Measurements from ENCODE around the gene LRCH4. TPM values are rescaled to one million over a fixed set of nuclear protein-coding genes. Genes with fewer than 3 reads are reported as not detected.

Gene LRCH4, protein sequence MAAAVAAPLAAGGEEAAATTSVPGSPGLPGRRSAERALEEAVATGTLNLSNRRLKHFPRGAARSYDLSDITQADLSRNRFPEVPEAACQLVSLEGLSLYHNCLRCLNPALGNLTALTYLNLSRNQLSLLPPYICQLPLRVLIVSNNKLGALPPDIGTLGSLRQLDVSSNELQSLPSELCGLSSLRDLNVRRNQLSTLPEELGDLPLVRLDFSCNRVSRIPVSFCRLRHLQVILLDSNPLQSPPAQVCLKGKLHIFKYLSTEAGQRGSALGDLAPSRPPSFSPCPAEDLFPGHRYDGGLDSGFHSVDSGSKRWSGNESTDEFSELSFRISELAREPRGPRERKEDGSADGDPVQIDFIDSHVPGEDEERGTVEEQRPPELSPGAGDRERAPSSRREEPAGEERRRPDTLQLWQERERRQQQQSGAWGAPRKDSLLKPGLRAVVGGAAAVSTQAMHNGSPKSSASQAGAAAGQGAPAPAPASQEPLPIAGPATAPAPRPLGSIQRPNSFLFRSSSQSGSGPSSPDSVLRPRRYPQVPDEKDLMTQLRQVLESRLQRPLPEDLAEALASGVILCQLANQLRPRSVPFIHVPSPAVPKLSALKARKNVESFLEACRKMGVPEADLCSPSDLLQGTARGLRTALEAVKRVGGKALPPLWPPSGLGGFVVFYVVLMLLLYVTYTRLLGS
- 14.3 to 17.9 TPM (median 15.6 TPM) in 5 replicates for total RNA-seq (2022; extraction: Qiagen RNA extraction)

DNA sequence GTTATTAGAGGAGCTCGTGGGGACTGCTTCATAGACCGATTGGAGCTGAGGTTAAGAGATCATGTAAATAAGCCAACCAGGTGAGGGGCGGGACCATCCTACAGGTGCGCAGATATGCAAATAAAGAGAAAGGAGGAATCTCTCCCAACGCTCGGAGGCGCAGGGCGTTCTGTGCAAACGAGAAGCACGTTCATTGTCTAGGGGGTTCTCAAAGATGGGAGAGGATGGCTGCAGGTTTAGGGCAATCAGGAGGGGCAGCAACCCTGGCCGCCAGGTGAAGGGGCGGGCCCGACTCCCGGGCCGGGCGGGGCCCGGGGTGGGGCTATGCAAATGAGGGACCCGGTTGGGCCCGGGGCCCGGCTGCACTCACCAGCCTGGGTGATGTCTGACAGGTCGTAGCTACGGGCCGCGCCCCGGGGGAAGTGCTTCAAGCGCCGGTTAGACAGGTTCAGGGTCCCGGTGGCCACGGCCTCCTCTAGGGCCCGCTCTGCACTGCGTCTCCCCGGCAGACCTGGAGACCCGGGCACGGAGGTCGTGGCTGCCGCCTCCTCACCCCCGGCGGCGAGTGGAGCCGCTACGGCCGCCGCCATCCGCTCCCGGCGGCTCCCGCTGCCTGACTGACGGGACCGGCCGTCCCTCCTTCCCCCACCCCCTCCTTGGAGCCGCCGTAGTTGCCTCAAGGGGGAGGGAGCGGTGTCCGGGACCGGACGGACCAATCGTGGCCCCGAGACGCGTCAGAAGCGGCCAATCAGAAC, at the start of gene LRCH4:
Gene LRCH4 (minus strand): TSS at position 619 of the 755 bp plus-strand sequence. CDS start 29 bp downstream, at position 590.

DNA sequence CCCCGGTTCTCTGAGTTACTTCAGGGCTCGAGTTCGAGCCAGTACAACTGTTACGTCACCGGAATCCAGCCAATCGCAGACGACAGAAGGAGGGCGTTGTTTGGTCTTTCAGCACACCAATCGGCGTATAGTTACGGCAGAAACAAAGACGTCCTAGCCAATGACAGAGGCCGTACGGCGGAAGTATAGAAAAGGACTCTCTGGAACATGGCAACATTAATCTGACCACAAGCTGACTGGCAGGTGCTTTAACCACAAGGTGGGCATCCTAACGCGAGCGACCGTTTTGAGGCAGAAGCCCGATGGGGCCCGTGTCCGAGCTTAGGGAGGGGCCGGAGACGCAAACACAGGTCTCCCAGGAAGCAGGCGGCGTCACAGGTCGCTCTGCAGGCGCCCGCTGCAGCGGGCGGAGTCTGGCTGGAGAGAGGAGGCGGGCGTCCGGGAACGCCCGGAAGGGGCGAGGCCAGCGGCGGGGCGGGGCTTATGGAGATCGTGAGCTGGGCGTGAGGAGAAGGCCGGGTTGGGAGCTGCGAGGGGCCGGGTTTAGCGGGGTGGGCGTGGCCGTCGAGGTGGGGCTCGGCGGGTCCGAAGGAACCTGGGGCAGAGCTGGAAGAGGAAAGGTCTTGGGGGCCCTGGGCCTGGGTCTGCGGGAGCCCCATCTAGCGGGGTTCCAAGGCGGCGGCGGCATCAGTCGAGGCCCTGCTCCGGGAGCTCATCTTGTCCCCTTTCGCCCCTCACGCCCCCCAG, 26.2 kb upstream of the LRCH4 start, which contains the start of gene MOSPD3:
Gene MOSPD3 (plus strand): TSS at position 558 of the 747 bp plus-strand sequence. CDS start 252 bp downstream, outside the sequence.

DNA sequence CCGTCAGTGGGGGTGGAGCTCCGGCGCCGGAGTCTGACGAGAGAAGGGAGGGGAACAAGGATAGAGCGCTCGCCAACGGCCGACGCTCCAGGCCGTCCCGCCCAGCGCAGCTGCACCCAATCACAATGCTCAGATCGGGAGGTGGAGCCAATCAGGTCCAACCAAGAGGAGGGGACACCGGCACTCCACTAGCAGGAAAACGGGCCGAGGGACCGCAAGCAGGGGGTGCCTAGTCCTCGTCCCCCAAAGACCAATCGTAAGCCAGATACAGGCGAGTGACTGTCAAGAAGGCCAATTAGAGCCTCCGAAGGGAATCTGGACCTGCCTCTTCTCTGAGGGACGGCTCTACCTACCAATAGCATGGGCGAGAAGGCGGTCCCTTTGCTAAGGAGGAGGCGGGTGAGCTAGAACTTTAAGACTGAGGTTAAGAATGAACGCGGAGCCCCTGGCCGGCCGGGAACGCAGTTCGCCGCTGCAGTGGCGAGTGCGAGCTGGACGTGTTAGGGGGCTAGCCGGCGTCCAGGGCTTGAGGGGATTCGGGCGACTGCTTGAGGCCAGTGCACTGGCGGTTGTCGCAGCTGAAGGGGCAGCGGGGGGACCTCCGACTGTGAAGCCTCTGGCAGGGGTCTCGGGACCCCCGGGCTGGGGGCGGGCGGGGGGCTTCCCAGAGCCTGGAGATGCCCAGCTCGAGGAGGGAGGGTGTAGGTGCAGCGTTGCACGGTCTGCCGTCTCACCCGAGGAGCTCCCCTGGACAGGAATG, 517 bp upstream of the LRCH4 start, which contains the start of gene FBXO24:
Gene FBXO24 (plus strand): TSS at position 63 of the 760 bp plus-strand sequence. CDS start 298 bp downstream, at position 361.

DNA sequence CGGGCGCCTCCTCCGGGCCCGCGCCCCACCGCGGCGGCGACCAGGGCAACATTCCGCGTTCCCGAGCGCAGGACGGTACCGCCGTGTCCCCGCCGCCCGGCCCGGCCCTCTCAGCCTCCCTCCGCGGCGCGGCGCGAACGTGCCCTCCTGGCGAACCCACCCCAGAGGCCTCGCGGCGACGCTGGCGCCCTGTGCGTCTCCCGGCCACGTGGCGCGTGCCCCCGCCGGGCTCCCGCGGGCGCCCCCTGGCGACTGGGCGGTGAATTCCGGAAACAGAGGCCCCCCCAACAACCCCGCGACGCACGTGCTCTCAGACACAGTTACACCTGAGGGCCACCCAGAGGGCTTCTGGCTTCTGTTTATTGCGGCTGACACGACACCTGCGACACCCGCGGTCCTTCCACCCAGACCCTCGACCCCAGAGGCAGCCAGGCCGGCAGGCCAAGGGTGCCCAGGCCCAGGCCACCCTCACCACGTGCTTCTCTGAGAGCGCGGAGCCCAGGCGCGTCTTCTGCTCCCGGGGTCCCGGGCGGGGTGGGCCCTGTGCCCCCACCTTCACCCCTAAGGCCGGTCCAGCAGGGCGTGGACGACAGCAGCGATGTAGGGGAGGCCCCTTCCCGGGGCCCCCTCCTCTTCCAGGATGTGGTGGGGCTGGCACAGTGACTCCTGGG, 12.1 kb downstream of the LRCH4 start, which contains the start of gene SAP25:
Gene SAP25 (minus strand): TSS at position 210 of the 671 bp plus-strand sequence. CDS start 158 bp downstream, at position 52.

DNA sequence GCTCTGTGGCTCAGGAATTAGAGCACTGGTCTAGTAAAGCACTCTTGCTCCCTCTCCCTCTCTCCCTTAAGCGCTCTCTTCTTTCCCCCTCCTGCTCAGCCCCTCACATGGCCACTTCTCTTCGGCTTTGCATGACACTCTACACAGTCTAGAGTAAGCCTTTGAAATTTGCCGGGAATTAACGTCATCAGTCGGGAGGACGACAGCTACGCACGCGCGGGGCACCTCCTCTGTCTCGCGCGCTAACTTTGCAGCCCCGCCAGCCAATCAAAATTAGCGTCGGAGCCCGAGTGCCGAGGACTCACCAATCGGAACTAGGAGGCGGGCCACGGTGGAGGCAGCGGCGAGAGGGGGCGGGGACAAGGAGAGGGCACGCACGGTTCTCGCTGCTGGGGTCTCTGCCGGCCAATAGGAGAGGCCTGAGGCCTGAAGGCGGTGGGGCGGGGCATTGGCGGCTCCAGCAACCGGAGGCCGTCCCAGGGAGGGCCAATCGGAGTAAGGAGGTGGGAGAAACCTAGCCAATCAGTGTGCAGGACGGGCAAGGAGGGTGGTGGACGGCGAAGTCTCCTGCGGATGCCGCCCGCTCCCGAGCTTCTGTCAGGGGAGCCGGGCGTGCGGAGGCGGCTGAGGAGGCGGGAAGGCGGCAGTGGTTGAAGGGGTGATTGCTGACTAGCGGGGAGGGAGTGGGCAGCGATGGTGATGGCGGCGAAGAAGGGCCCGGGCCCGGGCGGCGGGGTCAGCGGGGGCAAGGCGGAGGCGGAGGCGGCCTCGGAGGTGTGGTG, 47.1 kb downstream of the LRCH4 start, which contains the start of gene AGFG2:
Gene AGFG2 (plus strand): TSS at position 550 of the 782 bp plus-strand sequence. CDS start 144 bp downstream, at position 694.

Other genes with a start within 250 kb of the LRCH4 start
- gene PILRB, start 228.0 kb downstream of the LRCH4 start, total RNA-seq (2022; extraction: Qiagen RNA extraction) = 21.9 to 28.9 TPM (median 27.4 TPM) in 5 replicates
- gene PILRA, start 212.6 kb downstream of the LRCH4 start, total RNA-seq (2022; extraction: Qiagen RNA extraction) = 3.3 to 5.4 TPM (median 5.2 TPM) in 5 replicates
- gene ZCWPW1, start 157.4 kb downstream of the LRCH4 start, total RNA-seq (2022; extraction: Qiagen RNA extraction) = 1.2 to 1.9 TPM (median 1.4 TPM) in 5 replicates
- gene MEPCE, start 156.3 kb downstream of the LRCH4 start, total RNA-seq (2022; extraction: Qiagen RNA extraction) = 41.5 to 47.6 TPM (median 43.3 TPM) in 5 replicates
- 27.1 to 53.8 TPM (median 49.4 TPM) in 5 replicates for gene PPP1R35, start 149.6 kb downstream of the LRCH4 start, total RNA-seq (2022; extraction: Qiagen RNA extraction)
- 0.53 to 1.3 TPM (median 0.88 TPM) in 5 replicates for gene SPACDR, start 121.9 kb downstream of the LRCH4 start, total RNA-seq (2022; extraction: Qiagen RNA extraction)
- 48.4 to 67.7 TPM (median 57.8 TPM) in 5 replicates for gene TSC22D4, start 106.9 kb downstream of the LRCH4 start, total RNA-seq (2022; extraction: Qiagen RNA extraction)
- gene NYAP1, start 102.2 kb downstream of the LRCH4 start, total RNA-seq (2022; extraction: Qiagen RNA extraction) = 3.0 to 7.0 TPM (median 5.1 TPM) in 5 replicates
- gene AGFG2, start 46.9 kb downstream of the LRCH4 start, total RNA-seq (2022; extraction: Qiagen RNA extraction) = 35.5 to 50.9 TPM (median 42.3 TPM) in 5 replicates
- gene SAP25, start 12.2 kb downstream of the LRCH4 start, total RNA-seq (2022; extraction: Qiagen RNA extraction) = 0.18 to 0.85 TPM (median 0.21 TPM) in 4 of 5 replicates, not detected in the other
- gene FBXO24, start 199 bp upstream of the LRCH4 start, total RNA-seq (2022; extraction: Qiagen RNA extraction) = 0.07 to 0.35 TPM (median 0.28 TPM) in 5 replicates
- gene PCOLCE, start 16.2 kb upstream of the LRCH4 start, total RNA-seq (2022; extraction: Qiagen RNA extraction) = 6.7 to 10.9 TPM (median 8.5 TPM) in 5 replicates
- 17.0 to 22.3 TPM (median 19.6 TPM) in 5 replicates for gene MOSPD3, start 26.4 kb upstream of the LRCH4 start, total RNA-seq (2022; extraction: Qiagen RNA extraction)
- 2.0 to 2.4 TPM (median 2.1 TPM) in 5 replicates for gene TFR2, start 55.4 kb upstream of the LRCH4 start, total RNA-seq (2022; extraction: Qiagen RNA extraction)
- gene ACTL6B, start 70.3 kb upstream of the LRCH4 start, total RNA-seq (2022; extraction: Qiagen RNA extraction) = not detected in 5 replicates
- 194 to 257 TPM (median 243 TPM) in 5 replicates for gene GNB2, start 87.6 kb upstream of the LRCH4 start, total RNA-seq (2022; extraction: Qiagen RNA extraction)
- gene GIGYF1, start 108.1 kb upstream of the LRCH4 start, total RNA-seq (2022; extraction: Qiagen RNA extraction) = 14.9 to 18.4 TPM (median 16.5 TPM) in 5 replicates
- 65.5 to 91.5 TPM (median 89.7 TPM) in 5 replicates for gene POP7, start 120.0 kb upstream of the LRCH4 start, total RNA-seq (2022; extraction: Qiagen RNA extraction)
- gene EPO, start 134.3 kb upstream of the LRCH4 start, total RNA-seq (2022; extraction: Qiagen RNA extraction) = not detected in 5 replicates
- gene ZAN, start 147.5 kb upstream of the LRCH4 start, total RNA-seq (2022; extraction: Qiagen RNA extraction) = not detected in 5 replicates
- gene EPHB4, start 241.4 kb upstream of the LRCH4 start, total RNA-seq (2022; extraction: Qiagen RNA extraction) = 38.1 to 45.9 TPM (median 42.2 TPM) in 5 replicates